GM23338 (cell line): ENCODE data around the gene SLC28A1. TPM values are rescaled to one million over a fixed set of nuclear protein-coding genes. Genes with fewer than 3 reads are reported as not detected.

Source experiments
- ATAC-seq: fragments of 200-7000 bp; cut with Tn5 transposase; 3 replicates; pipeline ENCODE4 v1.9.1; 2020
- DNase-seq: peaks from one replicate; pipeline ENCODE4 v3.0.0-alpha.2; 2015; ENCODE audit warnings: low spot score
- H2AFZ ChIP-seq: fragments of 200-600 bp; sonication (generic); 2 replicates; pipeline ENCODE4 v1.8.0; 2016; ENCODE audit warnings: antibody characterized with exemption, mild to moderate bottlenecking, moderate library complexity
- H3F3A ChIP-seq: fragments of 200-600 bp; sonication (generic); replicated peaks from 2 replicates; pipeline ENCODE4 v1.8.0; 2017; ENCODE audit warnings: antibody characterized with exemption, mixed run types, low read depth
- H3K27ac ChIP-seq: fragments of 200-600 bp; sonication (generic); 2 replicates; pipeline ENCODE4 v1.6.1; 2016; ENCODE audit warnings: low read depth
- H3K27me3 ChIP-seq: fragments of 200-600 bp; sonication (generic); 2 replicates; pipeline ENCODE4 v1.8.0; 2016; ENCODE audit warnings: mild to moderate bottlenecking, mixed run types, moderate library complexity; ENCODE audit not compliant: insufficient read depth
- H3K36me3 ChIP-seq: fragments of 200-600 bp; sonication (generic); 2 replicates; pipeline ENCODE4 v1.8.0; 2016; ENCODE audit warnings: mild to moderate bottlenecking; ENCODE audit not compliant: insufficient read depth
- H3K4me1 ChIP-seq: fragments of 200-600 bp; sonication (generic); 2 replicates; pipeline ENCODE4 v1.8.0; 2016; ENCODE audit warnings: mild to moderate bottlenecking, moderate library complexity; ENCODE audit not compliant: insufficient read depth
- H3K4me2 ChIP-seq: fragments of 200-600 bp; sonication (generic); 2 replicates; pipeline ENCODE4 v1.7.1; 2017; ENCODE audit warnings: mixed run types
- H3K4me3 ChIP-seq: fragments of 200-600 bp; sonication (generic); 2 replicates; pipeline ENCODE4 v1.6.1; 2016; ENCODE audit warnings: mixed run types
- H3K79me2 ChIP-seq: fragments of 200-600 bp; sonication (generic); replicated peaks from 2 replicates; pipeline ENCODE4 v1.8.0; 2017; ENCODE audit warnings: mild to moderate bottlenecking; ENCODE audit not compliant: insufficient read depth
- H3K9me2 ChIP-seq: fragments of 200-600 bp; sonication (generic); 2 replicates; pipeline ENCODE4 v1.8.0; 2017; ENCODE audit not compliant: insufficient read depth
- H4K20me1 ChIP-seq: fragments of 200-600 bp; sonication (generic); replicated peaks from 2 replicates; pipeline ENCODE4 v1.8.0; 2017; ENCODE audit warnings: mild to moderate bottlenecking; ENCODE audit not compliant: insufficient read depth
- H3K27ac Mint-ChIP-seq: 2 replicates; pipeline ENCODE4 v1.8.0; 2020; ENCODE audit warnings: inconsistent platforms, mild to moderate bottlenecking, moderate library complexity, mixed read lengths
- H3K27me3 Mint-ChIP-seq: 3 replicates; pipeline ENCODE4 v1.8.0; 2022; ENCODE audit warnings: low read depth, mild to moderate bottlenecking, moderate library complexity, mixed read lengths, inconsistent platforms; ENCODE audit not compliant: insufficient read depth, poor library complexity
- H3K36me3 Mint-ChIP-seq: 3 replicates; pipeline ENCODE4 v1.8.0; 2021; ENCODE audit warnings: low read depth, mild to moderate bottlenecking, inconsistent platforms, moderate library complexity, mixed read lengths
- H3K4me1 Mint-ChIP-seq: 3 replicates; pipeline ENCODE4 v1.8.0; 2020; ENCODE audit warnings: mild to moderate bottlenecking, inconsistent platforms, mixed read lengths
- H3K4me3 Mint-ChIP-seq: 3 replicates; pipeline ENCODE4 v1.8.0; 2021; ENCODE audit warnings: moderate library complexity, mild to moderate bottlenecking, inconsistent platforms, mixed read lengths
- H3K9me3 Mint-ChIP-seq: 3 replicates; pipeline ENCODE4 v1.8.0; 2020; ENCODE audit warnings: moderate library complexity, mild to moderate bottlenecking, inconsistent platforms, mixed read lengths
- CREB1 ChIP-seq: fragments of 250-450 bp; sonication (Bioruptor Pico); IDR thresholded peaks from 2 replicates; pipeline ENCODE4 v1.5.0; 2020; ENCODE audit warnings: low read depth, mild to moderate bottlenecking, moderate library complexity
- CTCF ChIP-seq, 2 experiments: fragments of 200-600 bp in 1 of 2; sonication (generic) in 1 of 2; conservative IDR thresholded peaks; 2 replicates each; pipeline versions ENCODE4 v1.5.1 to v1.6.1; 2016 to 2017; ENCODE audit warnings: antibody characterized with exemption in 2 of 2, low read depth in 2 of 2, mild to moderate bottlenecking in 2 of 2, moderate library complexity in 1 of 2
- ETS1 ChIP-seq: IDR thresholded peaks from 2 replicates; pipeline ENCODE4 v1.6.1; 2016; ENCODE audit warnings: antibody characterized with exemption
- EZH2 ChIP-seq: fragments of 200-600 bp; sonication (generic); IDR thresholded peaks from one replicate; pipeline ENCODE4 v1.8.0; 2017; ENCODE audit warnings: antibody characterized with exemption, mild to moderate bottlenecking, low read depth; ENCODE audit not compliant: unreplicated experiment
- EZH2phosphoT487 ChIP-seq: fragments of 200-600 bp; sonication (generic); IDR thresholded peaks from one replicate; pipeline ENCODE4 v1.8.1; 2018; ENCODE audit warnings: antibody characterized with exemption; ENCODE audit not compliant: unreplicated experiment
- JUNB ChIP-seq: IDR thresholded peaks from one replicate; pipeline ENCODE4 v1.6.1; 2016; ENCODE audit warnings: antibody characterized with exemption; ENCODE audit not compliant: unreplicated experiment
- NANOG ChIP-seq: IDR thresholded peaks from 2 replicates; pipeline ENCODE4 v1.6.1; 2016; ENCODE audit warnings: antibody characterized with exemption, borderline replicate concordance
- POLR2AphosphoS5 ChIP-seq: IDR thresholded peaks from 2 replicates; pipeline ENCODE4 v1.6.1; 2016; ENCODE audit warnings: antibody characterized with exemption, low read depth
- REST ChIP-seq: IDR thresholded peaks from one replicate; pipeline ENCODE4 v1.6.1; 2018; ENCODE audit warnings: antibody characterized with exemption; ENCODE audit not compliant: unreplicated experiment
- STAT1 ChIP-seq: IDR thresholded peaks from one replicate; pipeline ENCODE4 v1.6.1; 2016; ENCODE audit warnings: antibody characterized with exemption; ENCODE audit not compliant: unreplicated experiment
- ZNF114 ChIP-seq: fragments of 250-450 bp; sonication (Bioruptor Pico); IDR thresholded peaks from 2 replicates; pipeline ENCODE4 v1.5.0; 2020; ENCODE audit warnings: mild to moderate bottlenecking, moderate library complexity
- ZNF331 ChIP-seq: fragments of 250-450 bp; sonication (Bioruptor Pico); IDR thresholded peaks from 2 replicates; pipeline ENCODE4 v1.5.0; 2020; ENCODE audit warnings: low read depth, mild to moderate bottlenecking, moderate library complexity
- ZNF462 ChIP-seq: fragments of 250-450 bp; sonication (Bioruptor Pico); IDR thresholded peaks from 2 replicates; pipeline ENCODE4 v1.5.0; 2020; ENCODE audit warnings: mild to moderate bottlenecking, moderate library complexity
- polyA plus RNA-seq: library from polyadenylated mRNA; unstranded; fragments of >200 nt; fragmentation: Nextera tagmentation; extraction: Ambion mirVana; gene quantifications from 2 replicates; pipeline ENCODE4 v1.2.1, GENCODE V29; 2016
- total RNA-seq: library from RNA; depleted of rRNA; stranded (reverse); fragments of >200 nt; shearing (Covaris generic); gene quantifications from 2 replicates; pipeline ENCODE4 v1.2.3, GENCODE V29; 2014

The SLC28A1 gene
- total and polyA plus RNA-seq, 2 experiments from 2014 or later, result not detected

- Mint-ChIP-seq H3K27me3 (peaks cover 16% of the 10 kb centered on the region), H3K9me3 (no peaks in the 10 kb centered on the region; the same call in 2 of the 3 replicates), H3K27ac (no peak overlapping the region), H3K4me3 (no peak overlapping the region), H3K36me3 (peaks cover under 1% of the 10 kb centered on the region; the same call in 2 of the 3 replicates), H3K4me1 (peaks cover 15% of the 10 kb centered on the region)
- Histone ChIP-seq H2AFZ (peak overlapping the region; percentile 88; the same call in 1 of the 2 replicates), H3K4me2 (no peak overlapping the region), H3K9me2 (no peaks in the 10 kb centered on the region), H3F3A (no peaks in the 10 kb centered on the region), H3K27me3 (peaks cover 19% of the 10 kb centered on the region), H3K36me3 (no peaks in the 10 kb centered on the region), H3K79me2 (no peaks in the 10 kb centered on the region), H4K20me1 (no peaks in the 10 kb centered on the region), H3K27ac (no peak overlapping the region), H3K4me1 (no peaks in the 10 kb centered on the region), H3K4me3 (no peak overlapping the region)
- no peak for ATAC-seq
- no peak for TF ChIP-seq STAT1
- no peak for TF ChIP-seq REST
- TF ChIP-seq POLR2AphosphoS5, result no peak
- no peak for TF ChIP-seq EZH2
- no peak for TF ChIP-seq ZNF331
- no peak for TF ChIP-seq ZNF114 (CRISPR knock-in tag)
- no peak for TF ChIP-seq CTCF (conservative IDR thresholded peaks at IDR 0.05; ENCODE audit: low read depth in 2 of 2)
- no peak for TF ChIP-seq CREB1 (CRISPR knock-in tag)
- TF ChIP-seq EZH2phosphoT487, result no peak
- no peak for TF ChIP-seq ZNF462 (CRISPR knock-in tag)
- TF ChIP-seq JUNB, result no peak
- no peak for TF ChIP-seq NANOG
- no peak for TF ChIP-seq ETS1
- no peak for DNase-seq
Observed at GRCh38 chr15:84973492-84974460, 89.3 kb downstream of the SLC28A1 start.
